A549 (cell line): ENCODE results near the gene N4BP2. TPM values are rescaled to one million over a fixed set of nuclear protein-coding genes. Genes with fewer than 3 reads are reported as not detected.

Experiments
- ATAC-seq, 2 experiments: fragments of 200-7000 bp in 1 of 2; fragments of >200 bp in 1 of 2; cut with Nextera tagmentation in 1 of 2; cut with Tn5 transposase in 1 of 2; 3 replicates each; pipeline versions ENCODE4 v1.8.0 to v1.9.1; 2018 to 2020; ENCODE audit warnings: mild to moderate bottlenecking in 1 of 2, moderate library complexity in 1 of 2
- CTCF ChIA-PET: fragments of 300-600 bp; sonication (Branson Sonifier 250); formaldehyde crosslinking; extraction: SDS; loops from one replicate; lab custom pipeline; 2021; ENCODE audit warnings: antibody characterized with exemption, inconsistent platforms; lab: Yijun Ruan, JAX
- POLR2A ChIA-PET: fragments of 350-600 bp; formaldehyde crosslinking; extraction: SDS; loops from one replicate; lab custom pipeline; 2021; ENCODE audit warnings: antibody characterized with exemption, inconsistent platforms; lab: Yijun Ruan, JAX
- DNase-seq, 2 experiments: peaks; one replicate each; pipeline versions ENCODE4 v3.0.0 to v3.0.0-alpha.2; 2011 to 2016; ENCODE audit warnings: low read depth in 1 of 2, low spot score in 1 of 2
- FAIRE-seq: peaks from 2 replicates; lab custom pipeline; 2011; peaks lifted over from hg19 to GRCh38; lab: Jason Lieb, UNC
- H3K27ac ChIP-seq, 2 experiments: fragments of >200 bp; sonication (Bioruptor Twin); formaldehyde crosslinking; 3 replicates each; pipeline ENCODE4 v1.5.1; 2016 to 2017
- H3K4me1 ChIP-seq: fragments of >200 bp; sonication (Bioruptor Twin); formaldehyde crosslinking; 3 replicates; pipeline ENCODE4 v1.6.1; 2016
- H3K4me2 ChIP-seq: fragments of >200 bp; sonication (Bioruptor Twin); formaldehyde crosslinking; 3 replicates; pipeline ENCODE4 v1.6.1; 2016
- H3K4me3 ChIP-seq: fragments of >200 bp; sonication (Bioruptor Twin); formaldehyde crosslinking; 3 replicates; pipeline ENCODE4 v1.5.1; 2016
- H3K9me3 ChIP-seq: fragments of >200 bp; sonication (Bioruptor Twin); formaldehyde crosslinking; 3 replicates; pipeline ENCODE4 v1.6.1; 2016
- BHLHE40 ChIP-seq: IDR thresholded peaks from 2 replicates; pipeline ENCODE4 v1.6.1; 2012; ENCODE audit warnings: low read depth, low read length, inconsistent platforms
- CEBPB ChIP-seq, 2 experiments: fragments of >200 bp in 1 of 2; sonication (Bioruptor Twin) in 1 of 2; formaldehyde crosslinking in 1 of 2; IDR thresholded peaks; 2 replicates each; pipeline ENCODE4 v1.6.1; 2012 to 2016
- CHD4 ChIP-seq: fragments of 200-600 bp; sonication (generic); IDR thresholded peaks from 2 replicates; pipeline ENCODE4 v1.6.1; 2016; ENCODE audit warnings: antibody characterized with exemption, mild to moderate bottlenecking, borderline replicate concordance
- ESRRA ChIP-seq: fragments of 150-350 bp; IDR thresholded peaks from 2 replicates; pipeline ENCODE4 v1.6.1; 2014; ENCODE audit warnings: mild to moderate bottlenecking, low read length, borderline replicate concordance
- FOSL2 ChIP-seq, 2 experiments: fragments of 450-650 bp in 1 of 2; fragments of >200 bp in 1 of 2; sonication (Bioruptor Twin) in 1 of 2; formaldehyde crosslinking; IDR thresholded peaks; 2 replicates each; pipeline versions ENCODE4 v1.5.0 to v1.6.1; 2016 to 2020; ENCODE audit warnings: mild to moderate bottlenecking in 1 of 2, moderate library complexity in 1 of 2
- HOXA7 ChIP-seq: fragments of 250-450 bp; sonication (Bioruptor Pico); IDR thresholded peaks from 2 replicates; pipeline ENCODE4 v1.5.0; 2020; ENCODE audit warnings: mild to moderate bottlenecking, moderate library complexity
- HOXB5 ChIP-seq: fragments of 250-450 bp; sonication (Bioruptor Pico); IDR thresholded peaks from 2 replicates; pipeline ENCODE4 v1.5.0; 2020; ENCODE audit warnings: mild to moderate bottlenecking, moderate library complexity
- JUNB ChIP-seq: fragments of >200 bp; sonication (Bioruptor Twin); formaldehyde crosslinking; IDR thresholded peaks from 2 replicates; pipeline ENCODE4 v1.6.1; 2016
- KDM5A ChIP-seq: fragments of 200-600 bp; sonication (generic); IDR thresholded peaks from 2 replicates; pipeline ENCODE4 v1.6.1; 2016; ENCODE audit warnings: antibody characterized with exemption, mild to moderate bottlenecking
- MYC ChIP-seq: IDR thresholded peaks from 2 replicates; pipeline ENCODE4 v1.6.1; 2012; ENCODE audit warnings: mild to moderate bottlenecking, inconsistent platforms, low read length, improper control_type of control experiment, borderline replicate concordance
- PHF8 ChIP-seq: fragments of 200-600 bp; sonication (generic); IDR thresholded peaks from 2 replicates; pipeline ENCODE4 v1.6.1; 2016; ENCODE audit warnings: low read depth, mild to moderate bottlenecking, antibody characterized with exemption, moderate library complexity, borderline replicate concordance
- RARB ChIP-seq: fragments of 250-450 bp; sonication (Bioruptor Pico); IDR thresholded peaks from 2 replicates; pipeline ENCODE4 v1.8.0; 2021; ENCODE audit warnings: mild to moderate bottlenecking, moderate library complexity
- TFCP2L1 ChIP-seq: fragments of 250-450 bp; sonication (Bioruptor Pico); IDR thresholded peaks from 2 replicates; pipeline ENCODE4 v1.5.0; 2021; ENCODE audit warnings: mild to moderate bottlenecking
- WGBS: methylation state at CpG from one replicate; pipeline ENCODE4 v1.1.6; 2017; ENCODE audit errors: missing lambda C conversion rate; 5-methylcytosine and 5-hydroxymethylcytosine counted together
- polyA plus RNA-seq, 4 experiments: library from polyadenylated mRNA; depleted of rRNA in 3 of 4; stranded (reverse); fragments of >200 nt; fragmentation: RNase III in 1 of 4; extraction: RNeasy Plus Mini Kit Qiagen cat#74134 plus additional on column Dnase treatment in 1 of 4; gene quantifications; 2 replicates in 3 of 4; 3 replicates in 1 of 4; pipeline ENCODE4 v1.2.3, GENCODE V29; 2011 to 2017
- TF ChIP-seq, protein P1 (sequence below): fragments of >200 bp; sonication (Bioruptor Twin); formaldehyde crosslinking; IDR thresholded peaks from 3 replicates; pipeline ENCODE4 v1.5.1; 2016
- TF ChIP-seq, protein P2 (sequence below): IDR thresholded peaks from 2 replicates; pipeline ENCODE4 v1.6.1; 2012; ENCODE audit warnings: low read depth, borderline replicate concordance
- TF ChIP-seq, protein P3 (sequence below): fragments of 250-450 bp; sonication (Bioruptor Pico); IDR thresholded peaks from 2 replicates; pipeline ENCODE4 v1.5.0; 2021; ENCODE audit warnings: mild to moderate bottlenecking, moderate library complexity, borderline replicate concordance
- TF ChIP-seq, protein P4 (sequence below): IDR thresholded peaks from 2 replicates; pipeline ENCODE4 v1.6.1; 2012
- TF ChIP-seq, protein P5 (sequence below): fragments of >200 bp; sonication (Bioruptor Twin); formaldehyde crosslinking; IDR thresholded peaks from 3 replicates; pipeline ENCODE4 v1.6.1; 2016
- TF ChIP-seq, protein P6 (sequence below): fragments of 150-350 bp; IDR thresholded peaks from 2 replicates; pipeline ENCODE4 v1.6.1; 2014; ENCODE audit warnings: low read depth, mild to moderate bottlenecking, low read length

The N4BP2 gene
- polyA plus RNA-seq, 2 of the 4 experiments (the other 2 are of a cell fraction), result 2.7 to 10.4 TPM

DNA sequence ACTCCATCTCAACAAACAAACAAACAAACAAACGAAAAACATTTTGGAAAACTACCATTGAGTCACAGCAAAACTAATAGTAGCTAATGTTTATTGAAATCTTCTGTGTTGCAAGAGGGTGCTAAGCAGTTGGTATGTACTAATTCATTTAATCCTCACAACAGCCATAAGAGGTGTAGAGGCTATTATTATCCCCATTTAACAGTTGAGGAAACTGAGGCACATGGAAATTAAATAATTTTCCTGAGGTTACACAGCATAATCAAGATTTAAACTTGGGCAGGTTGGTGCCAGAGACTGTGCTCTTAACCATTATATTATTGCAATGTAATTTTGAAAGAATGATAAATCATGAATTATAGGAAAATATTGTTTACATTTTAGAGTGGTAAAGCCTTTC is 122.7 kb downstream of the N4BP2 start:
- no peak overlapping the region for H3K4me3 ChIP-seq
- H3K9me3 ChIP-seq, result no peaks in the 10 kb centered on the region
- no peak for DNase-seq
- WGBS, result 69% methylated on average over 1 of the region's 1 CpG
- H3K27ac ChIP-seq, result peak overlapping the region in 1 of 2 experiments; percentile 70; a peak in 1 of 6 replicates
- ChIA-PET CTCF (no interaction called here), POLR2A (no interaction called here)
- FAIRE-seq, result no peak
- H3K4me2 ChIP-seq, result no peak overlapping the region
- H3K4me1 ChIP-seq, result peaks cover 5% of the 10 kb centered on the region; the same call in 1 of the 3 replicates
- no peak for ATAC-seq
- TF ChIP-seq, protein P1, sequence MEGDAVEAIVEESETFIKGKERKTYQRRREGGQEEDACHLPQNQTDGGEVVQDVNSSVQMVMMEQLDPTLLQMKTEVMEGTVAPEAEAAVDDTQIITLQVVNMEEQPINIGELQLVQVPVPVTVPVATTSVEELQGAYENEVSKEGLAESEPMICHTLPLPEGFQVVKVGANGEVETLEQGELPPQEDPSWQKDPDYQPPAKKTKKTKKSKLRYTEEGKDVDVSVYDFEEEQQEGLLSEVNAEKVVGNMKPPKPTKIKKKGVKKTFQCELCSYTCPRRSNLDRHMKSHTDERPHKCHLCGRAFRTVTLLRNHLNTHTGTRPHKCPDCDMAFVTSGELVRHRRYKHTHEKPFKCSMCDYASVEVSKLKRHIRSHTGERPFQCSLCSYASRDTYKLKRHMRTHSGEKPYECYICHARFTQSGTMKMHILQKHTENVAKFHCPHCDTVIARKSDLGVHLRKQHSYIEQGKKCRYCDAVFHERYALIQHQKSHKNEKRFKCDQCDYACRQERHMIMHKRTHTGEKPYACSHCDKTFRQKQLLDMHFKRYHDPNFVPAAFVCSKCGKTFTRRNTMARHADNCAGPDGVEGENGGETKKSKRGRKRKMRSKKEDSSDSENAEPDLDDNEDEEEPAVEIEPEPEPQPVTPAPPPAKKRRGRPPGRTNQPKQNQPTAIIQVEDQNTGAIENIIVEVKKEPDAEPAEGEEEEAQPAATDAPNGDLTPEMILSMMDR, result no peak
- TF ChIP-seq, protein P2, sequence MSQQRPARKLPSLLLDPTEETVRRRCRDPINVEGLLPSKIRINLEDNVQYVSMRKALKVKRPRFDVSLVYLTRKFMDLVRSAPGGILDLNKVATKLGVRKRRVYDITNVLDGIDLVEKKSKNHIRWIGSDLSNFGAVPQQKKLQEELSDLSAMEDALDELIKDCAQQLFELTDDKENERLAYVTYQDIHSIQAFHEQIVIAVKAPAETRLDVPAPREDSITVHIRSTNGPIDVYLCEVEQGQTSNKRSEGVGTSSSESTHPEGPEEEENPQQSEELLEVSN, result no peak
- no peak for TF ChIP-seq TFCP2L1 (CRISPR knock-in tag)
- TF ChIP-seq BHLHE40, result no peak
- TF ChIP-seq, protein P3, sequence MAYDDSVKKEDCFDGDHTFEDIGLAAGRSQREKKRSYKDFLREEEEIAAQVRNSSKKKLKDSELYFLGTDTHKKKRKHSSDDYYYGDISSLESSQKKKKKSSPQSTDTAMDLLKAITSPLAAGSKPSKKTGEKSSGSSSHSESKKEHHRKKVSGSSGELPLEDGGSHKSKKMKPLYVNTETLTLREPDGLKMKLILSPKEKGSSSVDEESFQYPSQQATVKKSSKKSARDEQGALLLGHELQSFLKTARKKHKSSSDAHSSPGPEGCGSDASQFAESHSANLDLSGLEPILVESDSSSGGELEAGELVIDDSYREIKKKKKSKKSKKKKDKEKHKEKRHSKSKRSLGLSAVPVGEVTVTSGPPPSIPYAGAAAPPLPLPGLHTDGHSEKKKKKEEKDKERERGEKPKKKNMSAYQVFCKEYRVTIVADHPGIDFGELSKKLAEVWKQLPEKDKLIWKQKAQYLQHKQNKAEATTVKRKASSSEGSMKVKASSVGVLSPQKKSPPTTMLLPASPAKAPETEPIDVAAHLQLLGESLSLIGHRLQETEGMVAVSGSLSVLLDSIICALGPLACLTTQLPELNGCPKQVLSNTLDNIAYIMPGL (CRISPR knock-in tag), result no peak
- TF ChIP-seq HOXB5 (CRISPR knock-in tag), result no peak
- TF ChIP-seq FOSL2 (IDR thresholded peaks at IDR 0.05), result no peak
- no peak for TF ChIP-seq FOSL2 (CRISPR knock-in tag; IDR thresholded peaks at IDR 0.05)
- no peak for TF ChIP-seq KDM5A
- no peak for TF ChIP-seq CHD4
- no peak for TF ChIP-seq ESRRA
- TF ChIP-seq, protein P4, sequence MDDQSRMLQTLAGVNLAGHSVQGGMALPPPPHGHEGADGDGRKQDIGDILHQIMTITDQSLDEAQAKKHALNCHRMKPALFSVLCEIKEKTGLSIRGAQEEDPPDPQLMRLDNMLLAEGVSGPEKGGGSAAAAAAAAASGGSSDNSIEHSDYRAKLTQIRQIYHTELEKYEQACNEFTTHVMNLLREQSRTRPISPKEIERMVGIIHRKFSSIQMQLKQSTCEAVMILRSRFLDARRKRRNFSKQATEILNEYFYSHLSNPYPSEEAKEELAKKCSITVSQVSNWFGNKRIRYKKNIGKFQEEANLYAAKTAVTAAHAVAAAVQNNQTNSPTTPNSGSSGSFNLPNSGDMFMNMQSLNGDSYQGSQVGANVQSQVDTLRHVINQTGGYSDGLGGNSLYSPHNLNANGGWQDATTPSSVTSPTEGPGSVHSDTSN, result no peak
- TF ChIP-seq PHF8, result no peak
- TF ChIP-seq, protein P5, sequence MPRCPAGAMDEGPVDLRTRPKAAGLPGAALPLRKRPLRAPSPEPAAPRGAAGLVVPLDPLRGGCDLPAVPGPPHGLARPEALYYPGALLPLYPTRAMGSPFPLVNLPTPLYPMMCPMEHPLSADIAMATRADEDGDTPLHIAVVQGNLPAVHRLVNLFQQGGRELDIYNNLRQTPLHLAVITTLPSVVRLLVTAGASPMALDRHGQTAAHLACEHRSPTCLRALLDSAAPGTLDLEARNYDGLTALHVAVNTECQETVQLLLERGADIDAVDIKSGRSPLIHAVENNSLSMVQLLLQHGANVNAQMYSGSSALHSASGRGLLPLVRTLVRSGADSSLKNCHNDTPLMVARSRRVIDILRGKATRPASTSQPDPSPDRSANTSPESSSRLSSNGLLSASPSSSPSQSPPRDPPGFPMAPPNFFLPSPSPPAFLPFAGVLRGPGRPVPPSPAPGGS, result no peak
- TF ChIP-seq, protein P6, sequence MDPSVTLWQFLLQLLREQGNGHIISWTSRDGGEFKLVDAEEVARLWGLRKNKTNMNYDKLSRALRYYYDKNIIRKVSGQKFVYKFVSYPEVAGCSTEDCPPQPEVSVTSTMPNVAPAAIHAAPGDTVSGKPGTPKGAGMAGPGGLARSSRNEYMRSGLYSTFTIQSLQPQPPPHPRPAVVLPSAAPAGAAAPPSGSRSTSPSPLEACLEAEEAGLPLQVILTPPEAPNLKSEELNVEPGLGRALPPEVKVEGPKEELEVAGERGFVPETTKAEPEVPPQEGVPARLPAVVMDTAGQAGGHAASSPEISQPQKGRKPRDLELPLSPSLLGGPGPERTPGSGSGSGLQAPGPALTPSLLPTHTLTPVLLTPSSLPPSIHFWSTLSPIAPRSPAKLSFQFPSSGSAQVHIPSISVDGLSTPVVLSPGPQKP, result no peak
- no peak for TF ChIP-seq CEBPB (IDR thresholded peaks at IDR 0.05)
- TF ChIP-seq RARB (CRISPR knock-in tag), result no peak
- no peak for TF ChIP-seq MYC
- no peak for TF ChIP-seq HOXA7 (CRISPR knock-in tag)
- TF ChIP-seq JUNB, result no peak
